Measurements from ENCODE around the gene PDE6A.

DNA sequence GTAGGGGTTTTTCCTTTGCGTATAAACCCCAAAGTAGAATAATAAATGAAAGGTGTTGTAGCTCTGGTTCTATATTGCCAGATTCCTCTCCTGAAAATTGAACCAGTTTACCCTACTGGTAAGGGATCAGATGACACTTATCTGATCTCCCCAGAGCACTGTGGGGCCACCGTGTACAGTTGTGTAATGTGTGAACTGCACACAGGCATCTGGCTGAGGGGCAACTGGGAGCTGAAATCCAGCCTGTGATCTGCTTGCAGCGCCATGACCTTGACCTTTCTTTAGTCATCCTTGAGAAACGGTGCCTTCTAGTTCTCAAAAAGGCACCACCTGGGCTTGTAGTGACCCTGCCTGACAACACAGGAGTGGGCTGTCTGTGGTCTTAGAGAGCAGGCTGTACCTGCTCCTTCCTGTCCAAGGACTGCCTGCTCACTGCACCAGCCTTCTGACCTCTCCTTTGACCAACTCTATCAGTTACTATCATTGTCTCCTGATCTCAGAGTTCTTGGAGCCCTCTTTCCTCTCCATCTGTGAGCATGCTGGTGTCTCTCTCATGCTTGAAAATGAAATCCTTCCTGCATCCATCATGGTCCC is 40.2 kb downstream of the PDE6A start:
- TF ChIP-seq, protein P1, sequence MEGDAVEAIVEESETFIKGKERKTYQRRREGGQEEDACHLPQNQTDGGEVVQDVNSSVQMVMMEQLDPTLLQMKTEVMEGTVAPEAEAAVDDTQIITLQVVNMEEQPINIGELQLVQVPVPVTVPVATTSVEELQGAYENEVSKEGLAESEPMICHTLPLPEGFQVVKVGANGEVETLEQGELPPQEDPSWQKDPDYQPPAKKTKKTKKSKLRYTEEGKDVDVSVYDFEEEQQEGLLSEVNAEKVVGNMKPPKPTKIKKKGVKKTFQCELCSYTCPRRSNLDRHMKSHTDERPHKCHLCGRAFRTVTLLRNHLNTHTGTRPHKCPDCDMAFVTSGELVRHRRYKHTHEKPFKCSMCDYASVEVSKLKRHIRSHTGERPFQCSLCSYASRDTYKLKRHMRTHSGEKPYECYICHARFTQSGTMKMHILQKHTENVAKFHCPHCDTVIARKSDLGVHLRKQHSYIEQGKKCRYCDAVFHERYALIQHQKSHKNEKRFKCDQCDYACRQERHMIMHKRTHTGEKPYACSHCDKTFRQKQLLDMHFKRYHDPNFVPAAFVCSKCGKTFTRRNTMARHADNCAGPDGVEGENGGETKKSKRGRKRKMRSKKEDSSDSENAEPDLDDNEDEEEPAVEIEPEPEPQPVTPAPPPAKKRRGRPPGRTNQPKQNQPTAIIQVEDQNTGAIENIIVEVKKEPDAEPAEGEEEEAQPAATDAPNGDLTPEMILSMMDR (conservative IDR thresholded peaks at IDR 0.05; ENCODE audit: low read length) = no peak
- TF ChIP-seq EZH2phosphoT487 (IDR thresholded peaks at IDR 0.05; ENCODE audit: borderline replicate concordance) = no peak

Measured in Loucy (cell line).